SH-SY5Y (cell line): ENCODE measurements around the gene SCML1.

Source experiments
- GATA2 ChIP-seq: IDR thresholded peaks from 2 replicates; pipeline ENCODE4 v1.6.1; 2011; ENCODE audit warnings: mild to moderate bottlenecking, low read depth, low read length
- GATA3 ChIP-seq: IDR thresholded peaks from 2 replicates; pipeline ENCODE4 v1.6.1; 2011; ENCODE audit warnings: low read depth, mild to moderate bottlenecking, low read length, moderate library complexity

GRCh38 chrX:17788439-17788838 lies 51.1 kb downstream of the SCML1 start:
- no peak for TF ChIP-seq GATA2
- no peak for TF ChIP-seq GATA3
